Fibroblast of the aortic adventitia (primary cell): Measurements from ENCODE around the gene STXBP4. TPM values are rescaled to one million over a fixed set of nuclear protein-coding genes. Genes with fewer than 3 reads are reported as not detected.
"Not testable (repeated sequence)": the region's sequence is repeated elsewhere in the genome, so short reads cannot be mapped to it uniquely, and the experiment has no call there.

Experiments used
- DNase-seq: peaks from one replicate; pipeline ENCODE4 v3.0.0-alpha.2; 2010; ENCODE audit warnings: low read depth
- H3K4me3 ChIP-seq: 2 replicates; pipeline ENCODE4 v1.5.1; 2011; ENCODE audit warnings: low read depth, mild to moderate bottlenecking, control low read depth, low read length, moderate library complexity
- CTCF ChIP-seq: IDR thresholded peaks from 2 replicates; pipeline ENCODE4 v1.5.1; 2011; ENCODE audit warnings: mild to moderate bottlenecking, low read length, control low read depth, inconsistent platforms; ENCODE audit not compliant: insufficient read depth
- total RNA-seq: library from RNA; depleted of rRNA; stranded (reverse); fragments of >200 nt; gene quantifications from 2 replicates; pipeline ENCODE4 v1.2.3, GENCODE V29; 2012; ENCODE audit warnings: low replicate concordance

The STXBP4 gene
- total RNA-seq, 1 donor = 32.0 TPM

GRCh38 chr17:55069983-55070529, 101.5 kb downstream of the STXBP4 start:
- TF ChIP-seq CTCF = no peak

GRCh38 chr17:55072898-55073297, 104.3 kb downstream of the STXBP4 start:
- no peak for TF ChIP-seq CTCF
- DNase-seq = no peak
- H3K4me3 ChIP-seq = no peak overlapping the region

More at GRCh38 chr17:55069983-55070529, 101.5 kb downstream of the STXBP4 start:
- no peak overlapping the region for H3K4me3 ChIP-seq
- DNase-seq = no peak

- not testable (repeated sequence) for H3K4me3 ChIP-seq, DNase-seq
Observed at GRCh38 chr17:55073467-55073866, 104.9 kb downstream of the STXBP4 start.

GRCh38 chr17:55081559-55081958, 113.0 kb downstream of the STXBP4 start:
- H3K4me3 ChIP-seq = no peak overlapping the region
- TF ChIP-seq CTCF = no peak
- no peak for DNase-seq

- DNase-seq = peak; percentile 91
- TF ChIP-seq CTCF = no peak
- H3K4me3 ChIP-seq = no peak overlapping the region
Observed at GRCh38 chr17:55086635-55087058, 118.1 kb downstream of the STXBP4 start.

GRCh38 chr17:55089256-55089655, 120.7 kb downstream of the STXBP4 start:
- no peak overlapping the region for H3K4me3 ChIP-seq
- no peak for TF ChIP-seq CTCF
- no peak for DNase-seq

- peak; percentile 15 for DNase-seq
- H3K4me3 ChIP-seq = no peak overlapping the region
- no peak for TF ChIP-seq CTCF
Observed at GRCh38 chr17:55090079-55090492, 121.5 kb downstream of the STXBP4 start.
